A549 (cell line): ENCODE measurements around the gene TJP2. TPM values are rescaled to one million over a fixed set of nuclear protein-coding genes. Genes with fewer than 3 reads are reported as not detected.

ENCODE experiments used
- ATAC-seq, 2 experiments: fragments of 200-7000 bp in 1 of 2; fragments of >200 bp in 1 of 2; cut with Nextera tagmentation in 1 of 2; cut with Tn5 transposase in 1 of 2; 3 replicates each; pipeline versions ENCODE4 v1.8.0 to v1.9.1; 2018 to 2020; ENCODE audit warnings: mild to moderate bottlenecking in 1 of 2, moderate library complexity in 1 of 2
- CTCF ChIA-PET: fragments of 300-600 bp; sonication (Branson Sonifier 250); formaldehyde crosslinking; extraction: SDS; loops from one replicate; lab custom pipeline; 2021; ENCODE audit warnings: antibody characterized with exemption, inconsistent platforms; lab: Yijun Ruan, JAX
- POLR2A ChIA-PET: fragments of 350-600 bp; formaldehyde crosslinking; extraction: SDS; loops from one replicate; lab custom pipeline; 2021; ENCODE audit warnings: antibody characterized with exemption, inconsistent platforms; lab: Yijun Ruan, JAX
- DNase-seq, 2 experiments: peaks; one replicate each; pipeline versions ENCODE4 v3.0.0 to v3.0.0-alpha.2; 2011 to 2016; ENCODE audit warnings: low read depth in 1 of 2, low spot score in 1 of 2
- FAIRE-seq: peaks from 2 replicates; lab custom pipeline; 2011; peaks lifted over from hg19 to GRCh38; lab: Jason Lieb, UNC
- H3K27ac ChIP-seq, 2 experiments: fragments of >200 bp; sonication (Bioruptor Twin); formaldehyde crosslinking; 3 replicates each; pipeline ENCODE4 v1.5.1; 2016 to 2017
- H3K4me1 ChIP-seq: fragments of >200 bp; sonication (Bioruptor Twin); formaldehyde crosslinking; 3 replicates; pipeline ENCODE4 v1.6.1; 2016
- H3K4me2 ChIP-seq: fragments of >200 bp; sonication (Bioruptor Twin); formaldehyde crosslinking; 3 replicates; pipeline ENCODE4 v1.6.1; 2016
- H3K4me3 ChIP-seq: fragments of >200 bp; sonication (Bioruptor Twin); formaldehyde crosslinking; 3 replicates; pipeline ENCODE4 v1.5.1; 2016
- H3K9me3 ChIP-seq: fragments of >200 bp; sonication (Bioruptor Twin); formaldehyde crosslinking; 3 replicates; pipeline ENCODE4 v1.6.1; 2016
- CBX2 ChIP-seq: fragments of 200-600 bp; sonication (generic); IDR thresholded peaks from 2 replicates; pipeline ENCODE4 v1.6.1; 2016; ENCODE audit warnings: low read depth, mild to moderate bottlenecking, borderline replicate concordance
- CBX8 ChIP-seq: fragments of 200-600 bp; sonication (generic); IDR thresholded peaks from 2 replicates; pipeline ENCODE4 v1.6.1; 2016
- CEBPB ChIP-seq, 2 experiments: fragments of >200 bp in 1 of 2; sonication (Bioruptor Twin) in 1 of 2; formaldehyde crosslinking in 1 of 2; IDR thresholded peaks; 2 replicates each; pipeline ENCODE4 v1.6.1; 2012 to 2016
- CHD4 ChIP-seq: fragments of 200-600 bp; sonication (generic); IDR thresholded peaks from 2 replicates; pipeline ENCODE4 v1.6.1; 2016; ENCODE audit warnings: antibody characterized with exemption, mild to moderate bottlenecking, borderline replicate concordance
- CTCF ChIP-seq: fragments of >200 bp; sonication (Bioruptor Twin); formaldehyde crosslinking; IDR thresholded peaks from 3 replicates; pipeline ENCODE4 v1.5.1; 2016
- E2F6 ChIP-seq: IDR thresholded peaks from 2 replicates; pipeline ENCODE4 v1.6.1; 2012; ENCODE audit warnings: low read depth, borderline replicate concordance
- EHMT2 ChIP-seq: fragments of 200-600 bp; sonication (generic); IDR thresholded peaks from 2 replicates; pipeline ENCODE4 v1.6.1; 2016; ENCODE audit warnings: antibody characterized with exemption, low read depth, mild to moderate bottlenecking, moderate library complexity
- FOSL2 ChIP-seq, 2 experiments: fragments of 450-650 bp in 1 of 2; fragments of >200 bp in 1 of 2; sonication (Bioruptor Twin) in 1 of 2; formaldehyde crosslinking; IDR thresholded peaks; 2 replicates each; pipeline versions ENCODE4 v1.5.0 to v1.6.1; 2016 to 2020; ENCODE audit warnings: mild to moderate bottlenecking in 1 of 2, moderate library complexity in 1 of 2
- GATA3 ChIP-seq: IDR thresholded peaks from 2 replicates; pipeline ENCODE4 v1.6.1; 2012; ENCODE audit warnings: borderline replicate concordance
- HDAC2 ChIP-seq: fragments of 200-600 bp; sonication (generic); IDR thresholded peaks from 2 replicates; pipeline ENCODE4 v1.6.1; 2016
- JUNB ChIP-seq: fragments of >200 bp; sonication (Bioruptor Twin); formaldehyde crosslinking; IDR thresholded peaks from 2 replicates; pipeline ENCODE4 v1.6.1; 2016
- KDM1A ChIP-seq: fragments of 200-600 bp; sonication (generic); IDR thresholded peaks from 2 replicates; pipeline ENCODE4 v1.6.1; 2016; ENCODE audit warnings: low read depth, mild to moderate bottlenecking
- MAZ ChIP-seq: fragments of 150-350 bp; IDR thresholded peaks from 2 replicates; pipeline ENCODE4 v1.6.1; 2014; ENCODE audit warnings: antibody characterized with exemption, low read depth, low read length, borderline replicate concordance
- NPAS2 ChIP-seq: fragments of 250-450 bp; sonication (Bioruptor Pico); IDR thresholded peaks from 2 replicates; pipeline ENCODE4 v1.8.0; 2022; ENCODE audit warnings: mild to moderate bottlenecking, moderate library complexity, borderline replicate concordance
- PHF8 ChIP-seq: fragments of 200-600 bp; sonication (generic); IDR thresholded peaks from 2 replicates; pipeline ENCODE4 v1.6.1; 2016; ENCODE audit warnings: low read depth, mild to moderate bottlenecking, antibody characterized with exemption, moderate library complexity, borderline replicate concordance
- POLR2A ChIP-seq: IDR thresholded peaks from 2 replicates; pipeline ENCODE4 v1.6.1; 2012; ENCODE audit warnings: mild to moderate bottlenecking, low read length
- RAD21 ChIP-seq, 2 experiments: fragments of >200 bp in 1 of 2; sonication (Bioruptor Twin) in 1 of 2; formaldehyde crosslinking in 1 of 2; IDR thresholded peaks in 1 of 2; conservative IDR thresholded peaks in 1 of 2; 2 replicates in 1 of 2; 3 replicates in 1 of 2; pipeline ENCODE4 v1.6.1; 2012 to 2018; ENCODE audit warnings: inconsistent platforms in 1 of 2
- RFX5 ChIP-seq: fragments of 450-650 bp; IDR thresholded peaks from 2 replicates; pipeline ENCODE4 v1.7.1; 2014; ENCODE audit warnings: antibody characterized with exemption, mild to moderate bottlenecking, moderate library complexity
- SREBF2 ChIP-seq: fragments of 450-650 bp; IDR thresholded peaks from 2 replicates; pipeline ENCODE4 v1.6.1; 2014; ENCODE audit warnings: mild to moderate bottlenecking, moderate library complexity
- TFCP2L1 ChIP-seq: fragments of 250-450 bp; sonication (Bioruptor Pico); IDR thresholded peaks from 2 replicates; pipeline ENCODE4 v1.5.0; 2021; ENCODE audit warnings: mild to moderate bottlenecking
- USF2 ChIP-seq: fragments of 450-650 bp; IDR thresholded peaks from 2 replicates; pipeline ENCODE4 v1.6.1; 2014; ENCODE audit warnings: antibody characterized with exemption
- ZC3H11A ChIP-seq: fragments of 450-650 bp; IDR thresholded peaks from 2 replicates; pipeline ENCODE4 v1.6.1; 2014; ENCODE audit warnings: antibody characterized with exemption, mild to moderate bottlenecking
- WGBS: methylation state at CpG from one replicate; pipeline ENCODE4 v1.1.6; 2017; ENCODE audit errors: missing lambda C conversion rate; 5-methylcytosine and 5-hydroxymethylcytosine counted together
- polyA plus RNA-seq, 4 experiments: library from polyadenylated mRNA; depleted of rRNA in 3 of 4; stranded (reverse); fragments of >200 nt; fragmentation: RNase III in 1 of 4; extraction: RNeasy Plus Mini Kit Qiagen cat#74134 plus additional on column Dnase treatment in 1 of 4; gene quantifications; 2 replicates in 3 of 4; 3 replicates in 1 of 4; pipeline ENCODE4 v1.2.3, GENCODE V29; 2011 to 2017

The TJP2 gene
- polyA plus RNA-seq, 2 of the 4 experiments (the other 2 are of a cell fraction): 1.7 to 3.6 TPM

- CTCF ChIA-PET: interaction anchor here (0.6 kb wide), 1 partner anchor 40 kb away, joined by 3 read pairs; no protein-coding TSS in a partner anchor
- POLR2A ChIA-PET: no interaction called here
- no peak overlapping the region for H3K4me3 ChIP-seq
- no peak for DNase-seq
- no peak; a peak in 1 of 6 replicates for ATAC-seq
- H3K9me3 ChIP-seq: no peaks in the 10 kb centered on the region
- FAIRE-seq: no peak
- 97% methylated on average over 35 of the region's 47 CpGs for WGBS
- TF ChIP-seq E2F6 (no peak), TFCP2L1 (no peak), USF2 (no peak), SREBF2 (no peak), CHD4 (no peak), CBX8 (no peak), CBX2 (no peak), EHMT2 (no peak), CEBPB (IDR thresholded peaks at IDR 0.05) (no peak)
- no peak overlapping the region for H3K27ac ChIP-seq
- no peaks in the 10 kb centered on the region for H3K4me1 ChIP-seq
- H3K4me2 ChIP-seq: no peak overlapping the region
These were observed 47.0 kb downstream of the TJP2 start for GRCh38 chr9:69221036-69221435.

GRCh38 chr9:69222970-69223369 is 48.9 kb downstream of the TJP2 start:
- no peak overlapping the region for H3K4me2 ChIP-seq
- CTCF ChIA-PET: interaction anchor here (0.6 to 2.3 kb wide), 17 partner anchors 8 to 1083 kb away, joined by 3 to 10 read pairs (median 4); no protein-coding TSS in a partner anchor
- DNase-seq (no peak), ATAC-seq (peak in 1 of 2 experiments; percentile 49; a peak in 4 of 6 replicates), FAIRE-seq (no peak)
- POLR2A ChIA-PET: no interaction called here
- WGBS: 84% methylated on average over 8 of the region's 8 CpGs
- no peaks in the 10 kb centered on the region for H3K4me1 ChIP-seq
- H3K27ac ChIP-seq: no peak overlapping the region
- TF ChIP-seq ZC3H11A (no peak), MAZ (no peak), NPAS2 (CRISPR knock-in tag) (no peak), PHF8 (no peak), RFX5 (no peak), CHD4 (no peak), POLR2A (no peak), FOSL2 (IDR thresholded peaks at IDR 0.05) (no peak), FOSL2 (CRISPR knock-in tag; IDR thresholded peaks at IDR 0.05) (no peak), USF2 (no peak), KDM1A (no peak)
- no peaks in the 10 kb centered on the region for H3K9me3 ChIP-seq
- no peak overlapping the region for H3K4me3 ChIP-seq

- no peak for TF ChIP-seq JUNB
- peak; percentile 57; the same call in 1 of the 2 replicates for TF ChIP-seq GATA3
- TF ChIP-seq CTCF: peak; percentile 48
- peak; percentile 16 to 39; a peak in 3 of 5 replicates for TF ChIP-seq RAD21 (conservative IDR thresholded peaks at IDR 0.05 in 1 of 2, IDR thresholded peaks at IDR 0.05 in 1 of 2)
- TF ChIP-seq HDAC2: no peak
- TF ChIP-seq PHF8: no peak
- no peak for FAIRE-seq
- peak; percentile 100 for ATAC-seq
- Histone ChIP-seq H3K27ac (no peak overlapping the region), H3K4me2 (no peak overlapping the region), H3K4me1 (no peaks in the 10 kb centered on the region), H3K4me3 (no peak overlapping the region), H3K9me3 (no peaks in the 10 kb centered on the region)
- DNase-seq: peak; percentile 64 to 71
- ChIA-PET CTCF (interaction anchor here (0.6 to 2.3 kb wide), 17 partner anchors 9 to 1082 kb away, joined by 3 to 10 read pairs (median 4); no protein-coding TSS in a partner anchor), POLR2A (no interaction called here)
- WGBS: 13% methylated on average over 2 of the region's 2 CpGs
These were observed 49.5 kb downstream of the TJP2 start for GRCh38 chr9:69223605-69224004.
